K562 (cell line): ENCODE results near the gene SLC25A26. TPM values are rescaled to one million over a fixed set of nuclear protein-coding genes. Genes with fewer than 3 reads are reported as not detected.

Experiments
- ATAC-seq: fragments of 200-7000 bp; cut with Tn5 transposase; 3 replicates; pipeline ENCODE4 v1.9.1; 2020; ENCODE audit warnings: moderate library complexity
- BruUV-seq: library from RNA; stranded (reverse); fragments of 400-500 nt; replicated peaks from 2 replicates; lab custom pipeline; 2021; lab: Mats Ljungman, UMichigan
- CTCF ChIA-PET: fragments of 300-600 bp; formaldehyde crosslinking; extraction: SDS; loops from one replicate; lab custom pipeline; 2021; ENCODE audit warnings: low intra/inter-chr PET ratio; lab: Yijun Ruan, JAX
- POLR2A ChIA-PET: fragments of 300-600, 350-650 bp; sonication (Branson Sonifier 250); formaldehyde crosslinking; extraction: SDS; loops from one replicate; lab custom pipeline; 2021; ENCODE audit warnings: antibody characterized with exemption, inconsistent platforms; lab: Yijun Ruan, JAX
- DNase-seq, 4 experiments: peaks; one replicate each; pipeline versions ENCODE4 v3.0.0 to v3.0.0-alpha.2; 2011 to 2018; ENCODE audit warnings: low spot score in 3 of 4, mixed read lengths in 3 of 4; ENCODE audit errors: extremely low read depth in 1 of 4
- FAIRE-seq: peaks from 2 replicates; lab custom pipeline; 2011; peaks lifted over from hg19 to GRCh38; lab: Jason Lieb, UNC
- H2AFZ ChIP-seq: 2 replicates; pipeline ENCODE4 v1.6.0; 2011; ENCODE audit warnings: low read depth, low read length, control low read depth, inconsistent platforms
- H3K27ac ChIP-seq: fragments of 200-600 bp; 3 replicates; pipeline ENCODE4 v1.8.0; 2011; ENCODE audit warnings: low read depth, mild to moderate bottlenecking, control low read depth, inconsistent platforms, low read length, moderate library complexity, mixed read lengths; ENCODE audit errors: extremely low read depth
- H3K27me3 ChIP-seq, 2 experiments: fragments of 300-600 bp in 1 of 2; 2 replicates in 1 of 2; 3 replicates in 1 of 2; pipeline versions ENCODE4 v1.6.0 to v1.8.0; 2011; ENCODE audit warnings: inconsistent platforms in 2 of 2, low read length in 2 of 2, mild to moderate bottlenecking in 1 of 2, mixed read lengths in 1 of 2, moderate library complexity in 1 of 2; ENCODE audit not compliant: control insufficient read depth in 2 of 2, insufficient read depth in 2 of 2
- H3K36me3 ChIP-seq: fragments of 300-600 bp; 3 replicates; pipeline ENCODE4 v1.8.0; 2011; ENCODE audit warnings: mild to moderate bottlenecking, low read length, inconsistent platforms; ENCODE audit not compliant: control insufficient read depth, insufficient read depth
- H3K4me1 ChIP-seq, 2 experiments: fragments of 200-600 bp in 1 of 2; replicated peaks in 1 of 2; 2 replicates in 1 of 2; 3 replicates in 1 of 2; pipeline versions ENCODE4 v1.5.1 to v1.8.0; 2011; ENCODE audit warnings: inconsistent platforms in 2 of 2, low read length in 2 of 2, mild to moderate bottlenecking in 1 of 2, mixed read lengths in 1 of 2, moderate library complexity in 1 of 2; ENCODE audit not compliant: control insufficient read depth in 2 of 2, insufficient read depth in 2 of 2
- H3K4me2 ChIP-seq: 2 replicates; pipeline ENCODE4 v1.6.1; 2011; ENCODE audit warnings: low read length, control low read depth, inconsistent platforms, mixed read lengths; ENCODE audit not compliant: insufficient read depth
- H3K4me3 ChIP-seq: fragments of 200-600 bp; sonication (generic), shearing (Covaris generic); 2 replicates; pipeline ENCODE4 v1.5.1; 2016; ENCODE audit warnings: control low read depth, inconsistent platforms
- H3K79me2 ChIP-seq: fragments of 200-600 bp; 3 replicates; pipeline ENCODE4 v1.8.0; 2011; ENCODE audit warnings: low read length, inconsistent platforms; ENCODE audit not compliant: control insufficient read depth, insufficient read depth
- H3K9ac ChIP-seq, 2 experiments: 2 replicates each; pipeline versions ENCODE4 v1.6.0 to v1.6.1; 2011; ENCODE audit warnings: low read depth in 2 of 2, low read length in 2 of 2, control low read depth in 1 of 2, inconsistent platforms in 1 of 2, mild to moderate bottlenecking in 1 of 2, mixed read lengths in 1 of 2; ENCODE audit not compliant: insufficient read depth in 1 of 2
- H3K9me1 ChIP-seq: one replicate; pipeline ENCODE4 v1.6.0; 2011; ENCODE audit warnings: inconsistent platforms, mild to moderate bottlenecking, low read length, moderate library complexity; ENCODE audit not compliant: control insufficient read depth, insufficient read depth
- H3K9me3 ChIP-seq: replicated peaks from 2 replicates; pipeline ENCODE4 v1.5.1; 2011; ENCODE audit warnings: low read depth, low read length, inconsistent platforms; ENCODE audit not compliant: control insufficient read depth, insufficient read depth
- H4K20me1 ChIP-seq: replicated peaks from 2 replicates; pipeline ENCODE4 v1.6.1; 2011; ENCODE audit warnings: low read length, inconsistent platforms, mixed read lengths; ENCODE audit not compliant: control insufficient read depth, insufficient read depth
- ATF3 ChIP-seq, 2 experiments: fragments of 450-650 bp in 1 of 2; sonication (generic) in 1 of 2; formaldehyde crosslinking in 1 of 2; IDR thresholded peaks in 1 of 2; conservative IDR thresholded peaks in 1 of 2; 2 replicates each; pipeline versions ENCODE4 v1.6.1 to v1.8.1; 2016 to 2023; ENCODE audit warnings: mild to moderate bottlenecking in 2 of 2, moderate library complexity in 2 of 2, inconsistent platforms in 1 of 2, missing genetic modification reagents in 1 of 2
- BRD4 ChIP-seq: fragments of 200-600 bp; sonication (generic); IDR thresholded peaks from 2 replicates; pipeline ENCODE4 v1.6.1; 2017; ENCODE audit warnings: inconsistent platforms
- GABPA ChIP-seq: fragments of 200-800 bp; sonication (Bioruptor generic); conservative IDR thresholded peaks from 2 replicates; pipeline ENCODE4 v1.6.1; 2016; ENCODE audit warnings: low read depth, missing genetic modification characterization, missing compliant biosample characterization
- HCFC1 ChIP-seq: IDR thresholded peaks from 2 replicates; pipeline ENCODE4 v1.6.1; 2012; ENCODE audit warnings: low read depth, low read length, improper control_type of control experiment
- RBBP5 ChIP-seq: fragments of 200-600 bp; sonication (generic); IDR thresholded peaks from 2 replicates; pipeline ENCODE4 v1.6.1; 2012; ENCODE audit warnings: borderline replicate concordance, mild to moderate bottlenecking, low read length, control low read depth, inconsistent platforms; ENCODE audit not compliant: insufficient read depth, poor library complexity, severe bottlenecking
- SAFB2 ChIP-seq: fragments of 200-400 bp; formaldehyde crosslinking; IDR thresholded peaks from 2 replicates; pipeline ENCODE4 v1.6.1; 2018; ENCODE audit warnings: borderline replicate concordance, low read length, low read depth, moderate library complexity; ENCODE audit not compliant: severe bottlenecking
- ZNF398 ChIP-seq: fragments of 250-450 bp; sonication (Bioruptor Pico); IDR thresholded peaks from 2 replicates; pipeline ENCODE4 v1.8.0; 2021; ENCODE audit warnings: moderate library complexity, mild to moderate bottlenecking, inconsistent platforms
- ZNF609 ChIP-seq: sonication (generic); formaldehyde crosslinking; IDR thresholded peaks from 2 replicates; pipeline ENCODE4 v1.8.1; 2023; ENCODE audit warnings: missing genetic modification reagents, mild to moderate bottlenecking, borderline replicate concordance
- WGBS: fragments of 100-300 bp; shearing (Covaris generic); methylation state at CpG from one replicate; pipeline ENCODE4 v1.1.6; 2016; ENCODE audit warnings: low coverage, mixed read lengths; ENCODE audit not compliant: insufficient coverage; ENCODE audit errors: missing lambda C conversion rate; 5-methylcytosine and 5-hydroxymethylcytosine counted together
- in situ Hi-C: fragments of 300-500 bp; cut with MboI; formaldehyde crosslinking; loops from 4 replicates; pipeline ENCODE4 v1.15.0; 2018; ENCODE audit warnings: inconsistent platforms, mixed read lengths
- intact Hi-C: fragments of 100-400 bp; cut with micrococcal nuclease; formaldehyde crosslinking; loops from 2 replicates; pipeline ENCODE4 v1.14.2; 2022
- polyA plus RNA-seq, 8 experiments: library from polyadenylated mRNA; depleted of rRNA in 4 of 8; stranded (reverse) in 5 of 8; unstranded in 3 of 8; fragments of >200 nt; fragmentation: Nextera tagmentation in 2 of 8; fragmentation: Illumina TruSeq in 1 of 8; extraction: Ambion mirVana in 2 of 8; extraction: Trizol in 1 of 8; gene quantifications; 2 replicates each; pipeline versions ENCODE4 v1.2.1 to v1.2.3, GENCODE V29; 2011 to 2014; ENCODE audit warnings: inconsistent platforms in 1 of 8, missing spikeins in 1 of 8
- total RNA-seq, 7 experiments: library from RNA; depleted of rRNA in 6 of 7; stranded (reverse); fragments of >200 nt in 6 of 7; fragmentation: Illumina TruSeq in 2 of 7; extraction: Trizol in 2 of 7; gene quantifications; 2 replicates each; pipeline versions ENCODE4 v1.2.1 to v1.2.3, GENCODE V29; 2011 to 2021; ENCODE audit warnings: low replicate concordance in 1 of 7
- TF ChIP-seq, protein P1 (sequence below): fragments of 200-800 bp; sonication (Bioruptor generic); IDR thresholded peaks from 2 replicates; pipeline ENCODE4 v1.6.1; 2017; ENCODE audit warnings: missing genetic modification characterization, missing compliant biosample characterization

The SLC25A26 gene
- total and polyA plus RNA-seq, 9 of the 15 experiments (the other 6 are each of a cell fraction or from before 2014, with no cell fraction given): 7.2 to 29.1 (median 12.6) TPM

DNA sequence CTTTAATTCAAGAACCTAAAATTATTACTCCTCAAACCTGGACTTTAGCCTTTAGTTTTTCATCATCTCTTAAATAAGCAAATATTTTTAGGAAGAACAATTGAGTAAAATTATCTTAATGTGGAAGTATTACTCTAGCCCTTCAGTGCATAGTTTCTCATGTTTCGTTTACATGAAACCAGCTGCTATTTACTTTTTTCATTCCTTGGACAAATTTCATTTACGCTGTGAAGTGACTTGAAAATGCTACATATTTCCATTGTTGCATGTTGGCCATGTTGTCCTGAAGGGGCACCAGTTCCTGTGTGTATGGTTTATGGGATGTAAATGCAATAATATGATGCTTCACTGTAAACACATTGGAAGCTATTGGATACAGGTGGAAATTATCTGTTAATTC, 49.9 kb downstream of the SLC25A26 start:
- CTCF ChIA-PET: no interaction called here
- Histone ChIP-seq H3K27ac (no peak overlapping the region), H3K9ac (no peak overlapping the region), H4K20me1 (no peaks in the 10 kb centered on the region), H3K36me3 (no peaks in the 10 kb centered on the region), H3K4me1 (no peaks in the 10 kb centered on the region), H3K9me3 (no peaks in the 10 kb centered on the region), H2AFZ (no peak overlapping the region), H3K4me3 (no peak overlapping the region), H3K79me2 (no peaks in the 10 kb centered on the region), H3K4me2 (no peak overlapping the region), H3K9me1 (no peaks in the 10 kb centered on the region), H3K27me3 (no peaks in the 10 kb centered on the region)
- WGBS: 64% methylated on average over 2 of the region's 2 CpGs
- TF ChIP-seq ZNF609 (CRISPR knock-in tag): no peak
- no peak for TF ChIP-seq GABPA (tag)
- no peak for TF ChIP-seq SAFB2
- TF ChIP-seq BRD4: no peak
- TF ChIP-seq RBBP5: no peak
- no peak for TF ChIP-seq HCFC1
- no peak for TF ChIP-seq ZNF398 (CRISPR knock-in tag)
- no peak for TF ChIP-seq ATF3 (IDR thresholded peaks at IDR 0.05)
- TF ChIP-seq ATF3 (CRISPR knock-in tag; conservative IDR thresholded peaks at IDR 0.05): no peak
- TF ChIP-seq, protein P1, sequence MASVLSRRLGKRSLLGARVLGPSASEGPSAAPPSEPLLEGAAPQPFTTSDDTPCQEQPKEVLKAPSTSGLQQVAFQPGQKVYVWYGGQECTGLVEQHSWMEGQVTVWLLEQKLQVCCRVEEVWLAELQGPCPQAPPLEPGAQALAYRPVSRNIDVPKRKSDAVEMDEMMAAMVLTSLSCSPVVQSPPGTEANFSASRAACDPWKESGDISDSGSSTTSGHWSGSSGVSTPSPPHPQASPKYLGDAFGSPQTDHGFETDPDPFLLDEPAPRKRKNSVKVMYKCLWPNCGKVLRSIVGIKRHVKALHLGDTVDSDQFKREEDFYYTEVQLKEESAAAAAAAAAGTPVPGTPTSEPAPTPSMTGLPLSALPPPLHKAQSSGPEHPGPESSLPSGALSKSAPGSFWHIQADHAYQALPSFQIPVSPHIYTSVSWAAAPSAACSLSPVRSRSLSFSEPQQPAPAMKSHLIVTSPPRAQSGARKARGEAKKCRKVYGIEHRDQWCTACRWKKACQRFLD (CRISPR knock-in tag): no peak
- intact Hi-C loops: no loop called here
- no peak for DNase-seq
- in situ Hi-C loops: no loop called here
- no peak for FAIRE-seq
- no TSS peak for BruUV-seq
- POLR2A ChIA-PET: no interaction called here
- ATAC-seq: no peak
